ENCODE measurements around the gene ILDR1.
"Not testable (repeated sequence)": the region's sequence is repeated elsewhere in the genome, so short reads cannot be mapped to it uniquely, and the experiment has no call there.

The ILDR1 gene

DNA sequence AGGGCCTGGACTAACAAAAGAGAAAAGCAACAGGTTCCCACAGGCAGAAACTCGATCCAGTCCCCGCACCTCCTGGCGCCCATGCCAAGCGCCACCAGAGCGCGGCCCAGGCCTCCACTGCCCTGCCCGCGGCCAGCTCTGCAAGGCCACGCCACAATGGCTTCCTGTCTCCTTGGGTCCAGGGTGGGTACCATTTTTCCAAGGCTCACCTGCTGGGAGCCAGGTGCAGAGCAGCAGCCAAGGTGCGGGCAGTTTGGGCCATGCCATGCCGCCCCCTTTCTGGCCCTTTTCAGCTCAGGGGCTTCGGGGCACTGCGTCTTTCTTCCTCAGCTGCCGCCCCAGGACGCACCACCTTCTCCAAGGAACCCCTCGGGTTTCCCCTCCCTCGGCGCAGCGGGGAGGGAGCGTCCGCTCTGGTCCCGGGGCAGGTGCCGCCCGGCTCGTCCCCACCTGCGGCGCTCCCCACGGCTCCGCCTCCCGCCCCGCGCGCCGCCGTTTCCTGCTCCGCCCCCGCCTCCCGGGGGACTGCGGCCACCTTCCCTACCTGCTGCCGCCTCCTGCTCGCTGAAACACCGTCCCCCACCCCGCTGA, at the start of gene ILDR1:
ILDR1 (minus strand) TSS at position 437 of the 591 bp plus-strand sequence; CDS start at position 267, 170 bp downstream.
- H3K4me3 ChIP-seq (ENCODE audit: low read depth, low read length): peak within 1 kb of the TSS; percentile 61

- H3K4me3 ChIP-seq (ENCODE audit: low read depth, low read length): no peak overlapping the region
These were observed 45.7 kb upstream of the ILDR1 start for GRCh38 chr3:122067588-122068240.

DNA sequence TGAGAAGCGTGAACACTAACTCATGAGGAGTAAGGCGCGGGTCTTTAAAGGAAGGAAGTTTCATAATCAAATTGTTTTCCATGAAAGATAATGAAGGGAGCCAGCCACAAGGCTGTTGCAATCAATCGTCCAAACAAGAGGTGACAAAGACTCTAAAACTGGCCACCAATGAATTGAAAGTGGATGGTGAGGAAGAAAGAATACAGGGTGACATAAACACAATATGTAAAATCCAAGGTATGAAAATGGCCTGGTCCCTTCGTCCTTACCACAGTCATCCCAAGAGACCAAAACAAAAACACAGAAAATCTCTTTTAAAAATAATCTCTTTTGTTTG, 45.1 kb upstream of the ILDR1 start:
- H3K4me3 ChIP-seq (ENCODE audit: low read depth, low read length): no peak overlapping the region

- no peak overlapping the region for H3K4me3 ChIP-seq (ENCODE audit: low read depth, low read length)
These were observed 44.5 kb upstream of the ILDR1 start for GRCh38 chr3:122066331-122067213.

DNA sequence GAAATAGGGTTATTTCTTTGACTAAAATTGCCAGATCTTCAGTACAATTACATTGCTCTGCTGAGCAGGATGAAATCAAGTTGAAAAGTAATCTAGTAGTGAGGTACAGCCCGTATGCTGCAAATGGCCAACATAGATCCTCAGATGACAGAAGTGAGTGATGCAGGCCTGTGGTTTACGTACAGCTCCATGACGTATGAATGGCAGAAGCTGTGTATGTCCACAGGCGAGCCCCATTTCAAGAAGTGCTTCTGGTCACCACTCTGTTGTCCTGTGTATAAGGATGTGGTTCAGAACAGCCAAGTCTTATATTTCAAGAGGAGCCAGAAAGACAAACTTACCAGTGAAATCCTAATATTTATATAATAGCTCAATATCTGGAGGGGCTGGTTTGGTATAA, 42.3 kb upstream of the ILDR1 start:
- H3K4me3 ChIP-seq (ENCODE audit: low read depth, low read length): no peak overlapping the region

- H3K4me3 ChIP-seq (ENCODE audit: low read depth, low read length): no peak overlapping the region
These were observed 41.9 kb upstream of the ILDR1 start for GRCh38 chr3:122063908-122064307.

GRCh38 chr3:122060040-122060698, 38.1 kb upstream of the ILDR1 start:
- no peak overlapping the region for H3K4me3 ChIP-seq (ENCODE audit: low read depth, low read length)

GRCh38 chr3:122058294-122058693, 36.2 kb upstream of the ILDR1 start:
- H3K4me3 ChIP-seq (ENCODE audit: low read depth, low read length): no peak overlapping the region

- H3K4me3 ChIP-seq (ENCODE audit: low read depth, low read length): no peak overlapping the region
These were observed 35.6 kb upstream of the ILDR1 start for GRCh38 chr3:122057671-122058070.

DNA sequence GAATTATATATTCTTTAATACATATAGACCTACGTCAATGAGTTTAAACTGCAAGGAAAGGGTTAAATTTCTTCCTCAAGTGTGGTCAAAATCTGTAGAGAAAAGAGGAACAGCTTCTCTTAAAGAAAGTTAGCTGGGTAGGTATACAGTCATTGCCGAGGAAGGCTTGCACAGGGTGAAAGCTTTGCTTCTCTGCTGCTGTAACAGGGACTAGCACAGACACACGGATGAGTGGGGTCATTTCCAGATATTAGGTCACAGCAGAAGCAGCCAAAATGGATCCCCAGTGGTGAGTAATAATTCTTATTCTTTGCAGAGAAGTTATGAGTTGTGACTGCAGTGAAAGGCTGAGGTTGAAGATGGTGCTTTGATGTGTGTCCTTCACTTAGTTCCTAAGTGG, 33.2 kb upstream of the ILDR1 start, which contains the start of gene CD86:
CD86 (plus strand) TSS at position 148 of the 400 bp plus-strand sequence; CDS start at position 276, 128 bp downstream.
- no peak within 1 kb of the TSS for H3K4me3 ChIP-seq (ENCODE audit: low read depth, low read length)

DNA sequence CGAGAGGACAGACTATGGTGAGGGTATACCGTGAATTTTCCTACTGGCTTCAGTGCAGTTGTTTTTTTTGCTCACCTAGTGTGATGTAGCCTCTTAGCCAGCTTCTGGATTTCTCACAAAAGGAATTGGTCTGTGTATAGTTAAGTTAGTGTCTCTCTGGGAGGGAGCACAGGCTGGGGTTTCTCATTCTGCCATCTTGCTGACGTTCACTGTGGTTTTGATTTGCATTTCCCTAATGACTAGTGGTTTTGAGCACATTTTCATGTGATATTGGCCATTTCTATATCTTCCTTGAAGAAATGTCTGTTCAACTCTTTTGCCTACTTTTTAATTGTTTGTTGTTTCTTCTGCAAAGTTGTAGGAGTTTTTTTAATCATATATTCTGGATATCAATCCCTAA, 30.9 kb upstream of the ILDR1 start:
- H3K4me3 ChIP-seq (ENCODE audit: low read depth, low read length): no peak overlapping the region

DNA sequence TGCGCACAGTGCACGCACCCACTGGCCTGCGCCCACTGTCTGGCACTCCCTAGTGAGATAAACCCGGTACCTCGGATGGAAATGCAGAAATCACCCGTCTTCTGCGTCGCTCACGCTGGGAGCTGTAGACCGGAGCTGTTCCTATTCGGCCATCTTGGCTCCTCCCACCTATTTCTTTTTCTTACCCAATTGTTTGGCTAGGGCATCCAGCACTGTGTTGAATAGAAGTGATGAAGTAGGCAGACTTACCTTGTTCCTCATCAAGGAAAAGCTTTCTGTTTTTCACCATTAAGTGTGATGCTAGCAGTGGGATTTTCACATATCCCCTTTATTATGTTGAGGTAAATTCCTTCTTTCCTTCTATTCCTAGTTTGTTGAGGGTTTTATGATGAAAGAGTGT, 25.7 kb upstream of the ILDR1 start:
- not testable (repeated sequence) for H3K4me3 ChIP-seq (ENCODE audit: low read depth, low read length)

GRCh38 chr3:122047296-122047695, 25.2 kb upstream of the ILDR1 start:
- H3K4me3 ChIP-seq (ENCODE audit: low read depth, low read length): not testable (repeated sequence)

- no peak overlapping the region for H3K4me3 ChIP-seq (ENCODE audit: low read depth, low read length)
These were observed 11.0 kb upstream of the ILDR1 start for GRCh38 chr3:122033023-122033422.

DNA sequence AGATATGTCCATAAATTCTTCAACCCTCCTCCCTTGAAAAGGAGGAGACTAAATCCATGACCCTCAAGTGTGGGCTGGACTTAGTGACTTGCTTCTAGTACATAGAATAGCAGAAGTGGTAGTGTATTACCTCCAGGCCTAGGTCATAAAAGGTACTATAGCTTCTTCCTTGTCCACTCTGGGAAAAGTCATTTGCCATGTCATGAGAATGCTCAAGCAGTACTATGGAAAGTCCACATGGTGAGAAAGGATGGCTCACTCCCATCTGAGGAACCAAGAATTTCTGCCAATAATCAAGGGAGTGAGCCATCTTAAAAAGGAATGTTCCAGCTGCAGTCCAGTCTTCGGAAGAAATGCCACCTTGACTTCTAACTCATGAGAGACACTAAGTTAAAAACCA, 10.5 kb upstream of the ILDR1 start:
- no peak overlapping the region for H3K4me3 ChIP-seq (ENCODE audit: low read depth, low read length)

DNA sequence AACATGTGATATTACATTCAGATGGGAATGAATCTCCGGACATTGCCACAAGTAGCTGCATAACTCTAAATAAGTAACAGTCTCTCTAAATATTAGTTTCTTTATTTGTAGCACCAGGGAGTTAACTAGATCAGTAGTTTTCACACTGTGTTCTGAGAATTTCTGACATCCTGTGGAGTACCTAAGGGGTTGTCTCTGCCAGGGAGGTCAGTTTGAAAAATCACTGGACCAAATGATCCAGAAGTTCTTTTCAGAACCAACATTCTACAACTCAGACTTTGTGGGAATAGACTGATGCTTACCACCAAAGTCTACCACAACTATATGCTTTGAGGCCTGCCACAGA, 9.0 kb upstream of the ILDR1 start:
- no peak overlapping the region for H3K4me3 ChIP-seq (ENCODE audit: low read depth, low read length)

- H3K4me3 ChIP-seq (ENCODE audit: low read depth, low read length): no peak overlapping the region
These were observed 8.5 kb upstream of the ILDR1 start for GRCh38 chr3:122030381-122031122.

GRCh38 chr3:122025296-122025695, 3.2 kb upstream of the ILDR1 start:
- no peak overlapping the region for H3K4me3 ChIP-seq (ENCODE audit: low read depth, low read length)

DNA sequence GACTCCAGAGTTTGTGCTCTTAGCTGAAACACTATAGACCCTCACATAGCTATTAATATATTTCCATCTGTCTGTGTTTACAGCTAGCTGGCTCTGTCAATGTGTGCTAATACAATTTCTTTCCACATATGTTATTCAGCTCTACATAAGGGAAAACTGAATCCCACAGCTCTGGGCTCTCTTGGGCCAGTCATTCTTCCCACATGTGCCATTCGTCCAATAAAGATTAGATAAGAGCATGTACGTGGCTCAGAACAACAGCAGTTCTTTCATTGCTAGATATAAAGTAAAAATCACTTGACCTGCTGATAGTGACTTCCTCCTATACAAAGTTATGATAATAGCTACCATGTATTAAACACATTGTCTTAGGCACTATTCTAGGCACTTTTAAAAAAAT, 2.8 kb upstream of the ILDR1 start:
- H3K4me3 ChIP-seq (ENCODE audit: low read depth, low read length): no peak overlapping the region

GRCh38 chr3:122023335-122023910, 1.4 kb upstream of the ILDR1 start:
- no peak overlapping the region for H3K4me3 ChIP-seq (ENCODE audit: low read depth, low read length)

Measured in iPS-11a (cell line).